Measurements from ENCODE around the gene PPP2R2C.

DNA sequence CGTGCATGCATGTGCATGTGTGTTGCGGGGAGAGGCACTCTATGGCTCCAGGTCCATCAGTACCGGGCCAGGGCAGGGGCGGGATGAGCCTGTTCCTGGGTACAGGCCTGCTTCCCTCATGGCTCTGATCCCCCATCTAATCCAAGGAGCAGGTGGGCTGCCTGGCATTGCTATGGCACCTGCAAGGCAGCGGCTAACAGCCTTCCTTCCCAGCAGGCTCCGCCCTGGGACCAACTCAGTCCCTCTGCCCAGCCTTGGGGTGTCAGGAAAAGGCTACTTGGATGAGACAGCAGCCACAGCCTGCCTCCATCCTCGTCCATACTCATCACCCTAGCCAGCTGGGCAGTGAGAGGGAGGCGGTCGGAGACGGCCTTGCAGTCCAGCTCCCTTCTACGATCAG lies 46.5 kb downstream of the PPP2R2C start:
- TF ChIP-seq TARDBP (IDR thresholded peaks at IDR 0.05) = no peak
- TF ChIP-seq FOXM1 (IDR thresholded peaks at IDR 0.05; ENCODE audit: borderline replicate concordance) = no peak
- no peak for TF ChIP-seq ZNF384 (IDR thresholded peaks at IDR 0.05)
- no peak for TF ChIP-seq HDGF (IDR thresholded peaks at IDR 0.05; ENCODE audit: borderline replicate concordance)
- TF ChIP-seq FOXA1 (IDR thresholded peaks at IDR 0.05) = no peak
- TF ChIP-seq SUZ12 (IDR thresholded peaks at IDR 0.05) = no peak

All from HEK293T (cell line).